HCT116 (cell line): ENCODE results near the gene LYRM4. TPM values are rescaled to one million over a fixed set of nuclear protein-coding genes. Genes with fewer than 3 reads are reported as not detected.

Experiments
- ATAC-seq: fragments of 200-7000 bp; cut with Tn5 transposase; 2 replicates; pipeline ENCODE4 v1.9.1; 2020; ENCODE audit warnings: mild to moderate bottlenecking, moderate library complexity
- BruUV-seq: library from RNA; stranded (reverse); fragments of 400-500 nt; replicated peaks from 2 replicates; lab custom pipeline; 2021; lab: Mats Ljungman, UMichigan
- CTCF ChIA-PET: fragments of 300-600 bp; sonication (Branson Sonifier 250); formaldehyde crosslinking; loops from one replicate; lab custom pipeline; 2021; ENCODE audit warnings: antibody characterized with exemption; lab: Charles Lee
- POLR2A ChIA-PET: fragments of 300-600, 350-600 bp; sonication (Branson Sonifier 250); formaldehyde crosslinking; loops from one replicate; lab custom pipeline; 2021; ENCODE audit warnings: antibody characterized with exemption; lab: Charles Lee
- RAD21 ChIA-PET, 2 experiments: fragments of 300-600 bp; sonication (Branson Sonifier 250); formaldehyde crosslinking; loops; one replicate each; lab custom pipeline; 2023; ENCODE audit warnings: low total read pairs in 2 of 2; ENCODE audit not compliant: uncharacterized antibody in 2 of 2, unreplicated experiment in 2 of 2, low non-redundant PET in 1 of 2; lab: Charles Lee
- DNase-seq: peaks from one replicate; pipeline ENCODE4 v3.0.0-alpha.2; 2010; ENCODE audit warnings: low read depth, low spot score
- H2AFZ ChIP-seq: fragments of 200-600 bp; shearing (Covaris generic), sonication (generic); 2 replicates; pipeline ENCODE4 v1.6.1; 2017; ENCODE audit warnings: low read depth, mixed run types, mixed read lengths, antibody characterized with exemption, low read length; ENCODE audit not compliant: poor library complexity, severe bottlenecking
- H3K27ac ChIP-seq: 2 replicates; pipeline ENCODE4 v1.5.1; 2012; ENCODE audit warnings: low read depth, low read length
- H3K27me3 ChIP-seq: fragments of 200-600 bp; sonication (generic); 2 replicates; pipeline ENCODE4 v1.6.1; 2016; ENCODE audit warnings: mixed run types, low read length, mixed read lengths; ENCODE audit not compliant: insufficient read depth
- H3K36me3 ChIP-seq, 2 experiments: fragments of 200-500 bp in 1 of 2; fragments of 200-600 bp in 1 of 2; sonication (Bioruptor generic) in 1 of 2; sonication (generic) in 1 of 2; 2 replicates each; pipeline versions ENCODE4 v1.5.1 to v1.6.1; 2014 to 2016; ENCODE audit warnings: low read length in 2 of 2, inconsistent platforms in 1 of 2, mixed read lengths in 1 of 2, mixed run types in 1 of 2; ENCODE audit not compliant: insufficient read depth in 2 of 2, control insufficient read depth in 1 of 2
- H3K4me1 ChIP-seq, 2 experiments: fragments of 200-600 bp in 1 of 2; sonication (generic) in 1 of 2; 2 replicates each; pipeline versions ENCODE4 v1.5.1 to v1.6.1; 2012 to 2017; ENCODE audit warnings: low read length in 2 of 2, inconsistent platforms in 1 of 2, mild to moderate bottlenecking in 1 of 2, mixed read lengths in 1 of 2, mixed run types in 1 of 2, moderate library complexity in 1 of 2; ENCODE audit not compliant: insufficient read depth in 2 of 2, control insufficient read depth in 1 of 2
- H3K4me2 ChIP-seq: fragments of 200-600 bp; sonication (generic); 2 replicates; pipeline ENCODE4 v1.6.1; 2017; ENCODE audit warnings: mixed run types, low read length, mixed read lengths
- H3K4me3 ChIP-seq, 2 experiments: fragments of 200-600 bp in 1 of 2; sonication (generic) in 1 of 2; replicated peaks in 1 of 2; 2 replicates each; pipeline ENCODE4 v1.5.1; 2011 to 2016; ENCODE audit warnings: low read length in 2 of 2, control low read depth in 1 of 2, low read depth in 1 of 2, mild to moderate bottlenecking in 1 of 2, mixed read lengths in 1 of 2, mixed run types in 1 of 2
- H3K79me2 ChIP-seq: fragments of 200-600 bp; sonication (generic); 2 replicates; pipeline ENCODE4 v1.6.1; 2017; ENCODE audit warnings: mild to moderate bottlenecking, mixed run types, low read length, moderate library complexity, mixed read lengths; ENCODE audit not compliant: insufficient read depth
- H3K9ac ChIP-seq: fragments of 200-600 bp; sonication (generic); 2 replicates; pipeline ENCODE4 v1.6.1; 2016; ENCODE audit warnings: low read length, mixed read lengths
- H3K9me2 ChIP-seq: fragments of 200-600 bp; sonication (generic), shearing (Covaris generic); 2 replicates; pipeline ENCODE4 v1.6.1; 2017; ENCODE audit warnings: mixed run types, mild to moderate bottlenecking, moderate library complexity; ENCODE audit not compliant: insufficient read depth
- H3K9me3 ChIP-seq, 2 experiments: fragments of 200-500 bp in 1 of 2; fragments of 200-600 bp in 1 of 2; sonication (Bioruptor generic) in 1 of 2; sonication (generic) in 1 of 2; 2 replicates each; pipeline ENCODE4 v1.6.1; 2014 to 2017; ENCODE audit warnings: low read length in 2 of 2, mixed read lengths in 2 of 2, inconsistent platforms in 1 of 2, low read depth in 1 of 2, mild to moderate bottlenecking in 1 of 2, mixed run types in 1 of 2, moderate library complexity in 1 of 2; ENCODE audit not compliant: control insufficient read depth in 1 of 2, insufficient read depth in 1 of 2
- H4K20me1 ChIP-seq: fragments of 200-600 bp; sonication (generic), shearing (Covaris generic); 2 replicates; pipeline ENCODE4 v1.6.1; 2017; ENCODE audit warnings: mixed run types, mild to moderate bottlenecking, moderate library complexity; ENCODE audit not compliant: insufficient read depth
- CTCF ChIP-seq, 3 experiments: fragments of 200-600 bp in 1 of 3; sonication (generic) in 1 of 3; IDR thresholded peaks in 2 of 3; conservative IDR thresholded peaks in 1 of 3; 2 replicates each; pipeline ENCODE4 v1.5.1; 2012 to 2017; ENCODE audit warnings: low read depth in 2 of 3, low read length in 2 of 3, antibody characterized with exemption in 1 of 3, borderline replicate concordance in 1 of 3, control low read depth in 1 of 3, mild to moderate bottlenecking in 1 of 3, mixed read lengths in 1 of 3, mixed run types in 1 of 3, moderate library complexity in 1 of 3; ENCODE audit not compliant: insufficient read depth in 1 of 3
- EZH2 ChIP-seq: fragments of 200-600 bp; sonication (generic); IDR thresholded peaks from 2 replicates; pipeline ENCODE4 v1.6.1; 2017; ENCODE audit warnings: antibody characterized with exemption, mixed run types
- EZH2phosphoT487 ChIP-seq: fragments of 200-600 bp; IDR thresholded peaks from 2 replicates; pipeline ENCODE4 v1.6.1; 2018; ENCODE audit warnings: antibody characterized with exemption, borderline replicate concordance
- JUND ChIP-seq: IDR thresholded peaks from 2 replicates; pipeline ENCODE4 v1.6.1; 2012
- MAX ChIP-seq: IDR thresholded peaks from 2 replicates; pipeline ENCODE4 v1.6.1; 2012
- RAD21 ChIP-seq: IDR thresholded peaks from 2 replicates; pipeline ENCODE4 v1.6.1; 2012; ENCODE audit warnings: low read depth, mild to moderate bottlenecking
- REST ChIP-seq: IDR thresholded peaks from 2 replicates; pipeline ENCODE4 v1.6.1; 2012; ENCODE audit warnings: low read depth
- SIN3A ChIP-seq: IDR thresholded peaks from 2 replicates; pipeline ENCODE4 v1.6.1; 2012; ENCODE audit warnings: low read depth
- SP1 ChIP-seq: IDR thresholded peaks from 2 replicates; pipeline ENCODE4 v1.6.1; 2012; ENCODE audit warnings: low read depth
- SRF ChIP-seq: IDR thresholded peaks from 2 replicates; pipeline ENCODE4 v1.6.1; 2012; ENCODE audit warnings: low read depth
- TCF7L2 ChIP-seq: IDR thresholded peaks from 2 replicates; pipeline ENCODE4 v1.7.0; 2011; ENCODE audit warnings: borderline replicate concordance, inconsistent platforms; ENCODE audit not compliant: insufficient read depth, insufficient read length; ENCODE audit errors: extremely low read depth
- YY1 ChIP-seq: IDR thresholded peaks from 2 replicates; pipeline ENCODE4 v1.6.1; 2011; ENCODE audit warnings: low read length, low read depth, moderate library complexity, mild to moderate bottlenecking; ENCODE audit not compliant: insufficient replicate concordance; ENCODE audit errors: extremely low read depth
- ZBTB33 ChIP-seq: IDR thresholded peaks from 2 replicates; pipeline ENCODE4 v1.6.1; 2011; ENCODE audit warnings: mild to moderate bottlenecking, low read length, moderate library complexity; ENCODE audit not compliant: insufficient replicate concordance; ENCODE audit errors: extremely low read depth
- ZNF274 ChIP-seq: fragments of 200-500 bp; sonication (Bioruptor generic); IDR thresholded peaks from 2 replicates; pipeline ENCODE4 v1.6.1; 2014; ENCODE audit warnings: mild to moderate bottlenecking, low read depth, low read length, inconsistent platforms
- intact Hi-C: fragments of 100-400 bp; cut with micrococcal nuclease; formaldehyde crosslinking; loops from 2 replicates; pipeline ENCODE4 v1.10.0; 2022
- total RNA-seq: library from RNA; stranded (reverse); gene quantifications from one replicate; pipeline ENCODE4 v1.2.1, GENCODE V29; 2021; ENCODE audit not compliant: unreplicated experiment

The LYRM4 gene
- total RNA-seq, 1 experiment from 2014 or later: 30.1 TPM

GRCh38 chr6:5285081-5285480 is 24.3 kb upstream of the LYRM4 start:
- Histone ChIP-seq H3K9ac (no peak overlapping the region), H3K9me2 (no peaks in the 10 kb centered on the region), H3K27ac (no peak overlapping the region), H3K27me3 (no peaks in the 10 kb centered on the region), H3K4me1 (peaks cover 0 to 8% of the 10 kb centered on the region in 2 experiments; a peak in 2 of 4 replicates), H3K4me3 (no peak overlapping the region), H3K4me2 (no peak overlapping the region), H3K36me3 (no peaks in the 10 kb centered on the region), H2AFZ (no peak overlapping the region), H3K79me2 (no peaks in the 10 kb centered on the region), H3K9me3 (no peaks in the 10 kb centered on the region), H4K20me1 (no peaks in the 10 kb centered on the region; the same call in 1 of the 2 replicates)
- POLR2A ChIA-PET: no interaction called here
- CTCF ChIA-PET: no interaction called here
- ATAC-seq (no peak), DNase-seq (no peak)
- BruUV-seq: no TSS peak
- no peak for TF ChIP-seq ZNF274
- TF ChIP-seq CTCF (IDR thresholded peaks at IDR 0.05 in 2 of 3, conservative IDR thresholded peaks at IDR 0.05 in 1 of 3; ENCODE audit: borderline replicate concordance in 1 of 3, insufficient read depth in 1 of 3, low read depth in 2 of 3, low read length in 2 of 3): no peak
- TF ChIP-seq EZH2: no peak
- TF ChIP-seq SP1: no peak
- no peak for TF ChIP-seq JUND
- TF ChIP-seq ZBTB33: no peak
- no peak for TF ChIP-seq SRF
- no peak for TF ChIP-seq MAX
- no peak for TF ChIP-seq YY1
- no peak for TF ChIP-seq EZH2phosphoT487
- no peak for TF ChIP-seq RAD21
- no peak for TF ChIP-seq SIN3A
- no peak for TF ChIP-seq REST
- TF ChIP-seq TCF7L2: no peak
- intact Hi-C loops: no loop called here
- RAD21 ChIA-PET: no interaction called here
